Uterus (tissue), 4 donors: ENCODE data around the gene TXNDC11. TPM values are rescaled to one million over a fixed set of nuclear protein-coding genes. Genes with fewer than 3 reads are reported as not detected.

Experiments
- DNase-seq, 2 donors: peaks; one replicate each; pipeline ENCODE4 v3.0.0-alpha.2; 2019 to 2020
- H3K27ac ChIP-seq, 2 donors: fragments of 200-600 bp; sonication (generic); 1 replicate in 1 of 2; 2 replicates in 1 of 2; pipeline ENCODE4 v1.5.1; 2016 to 2018
- H3K27me3 ChIP-seq, 2 donors: fragments of 200-600 bp; sonication (generic); one replicate each; pipeline ENCODE4 v1.5.1; 2018 to 2019; ENCODE audit warnings: control low read depth in 1 of 2
- H3K36me3 ChIP-seq, 2 donors: fragments of 200-600 bp; sonication (generic); one replicate each; pipeline ENCODE4 v1.5.1; 2019; ENCODE audit warnings: control low read depth in 1 of 2
- H3K4me1 ChIP-seq, 2 donors: fragments of 200-600 bp; sonication (generic); one replicate each; pipeline ENCODE4 v1.5.1; 2018 to 2019; ENCODE audit warnings: control low read depth in 1 of 2
- H3K4me3 ChIP-seq, 2 donors: fragments of 200-600 bp; sonication (generic); 1 replicate in 1 of 2; 2 replicates in 1 of 2; pipeline ENCODE4 v1.5.1; 2018 to 2019; ENCODE audit warnings: mild to moderate bottlenecking in 1 of 2
- H3K9me3 ChIP-seq, 2 donors: fragments of 200-600 bp; sonication (generic); one replicate each; pipeline ENCODE4 v1.5.1; 2019; ENCODE audit warnings: control low read depth in 1 of 2
- POLR2A ChIP-seq, 2 donors: fragments of 450-650 bp; IDR thresholded peaks; one replicate each; pipeline ENCODE4 v1.6.1; 2016; ENCODE audit warnings: antibody characterized with exemption in 2 of 2, mild to moderate bottlenecking in 1 of 2, moderate library complexity in 1 of 2
- intact Hi-C: fragments of 100-400 bp; cut with DNase I; formaldehyde crosslinking; loops from one replicate; pipeline ENCODE4 v1.15.1; 2023; ENCODE audit warnings: low total_unique reads
- total RNA-seq, 4 donors: library from RNA; depleted of rRNA in 3 of 4; stranded (reverse); fragments of >200 nt in 3 of 4; gene quantifications; one replicate each; pipeline versions ENCODE4 v1.1.0 to v1.2.4, GENCODE V29; 2014 to 2023
- TF ChIP-seq, protein P1 (sequence below), 4 experiments: fragments of 200-600 bp in 2 of 4; fragments of 450-650 bp in 2 of 4; sonication (generic) in 2 of 4; IDR thresholded peaks; one replicate each; pipeline ENCODE4 v1.5.1; 2016 to 2019; ENCODE audit warnings: antibody characterized with exemption in 4 of 4, mild to moderate bottlenecking in 2 of 4, moderate library complexity in 1 of 4
- donor health status: DM: yes; HTN: yes; CAD: no.

The TXNDC11 gene
- total RNA-seq, 4 donors from 2014 or later, result 6.1 to 52.0 (median 40.0) TPM

DNA sequence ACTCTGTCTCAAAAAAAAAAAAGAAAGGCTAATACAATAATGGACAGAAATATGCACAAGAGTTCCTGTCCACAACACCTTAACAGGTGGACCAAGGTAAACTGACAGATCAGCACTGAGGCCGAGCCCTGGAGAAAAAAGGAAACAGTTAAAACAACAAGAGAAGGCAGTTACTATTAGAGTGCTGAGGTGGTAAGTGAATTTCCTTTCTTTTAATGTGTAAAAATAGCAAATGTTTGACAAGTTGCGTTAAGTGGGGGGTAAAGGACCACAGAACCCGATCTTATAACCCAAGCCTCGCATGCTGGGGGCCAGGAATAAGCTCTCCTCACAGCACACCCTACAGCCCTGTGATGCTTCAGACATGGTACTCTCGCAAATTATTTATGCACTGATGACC lies 24.8 kb downstream of the TXNDC11 start:
- peak overlapping the region in 1 of 2 donors; percentile 10 for H3K27ac ChIP-seq
- H3K27me3 ChIP-seq, result no peaks in the 10 kb centered on the region
- TF ChIP-seq, protein P1, sequence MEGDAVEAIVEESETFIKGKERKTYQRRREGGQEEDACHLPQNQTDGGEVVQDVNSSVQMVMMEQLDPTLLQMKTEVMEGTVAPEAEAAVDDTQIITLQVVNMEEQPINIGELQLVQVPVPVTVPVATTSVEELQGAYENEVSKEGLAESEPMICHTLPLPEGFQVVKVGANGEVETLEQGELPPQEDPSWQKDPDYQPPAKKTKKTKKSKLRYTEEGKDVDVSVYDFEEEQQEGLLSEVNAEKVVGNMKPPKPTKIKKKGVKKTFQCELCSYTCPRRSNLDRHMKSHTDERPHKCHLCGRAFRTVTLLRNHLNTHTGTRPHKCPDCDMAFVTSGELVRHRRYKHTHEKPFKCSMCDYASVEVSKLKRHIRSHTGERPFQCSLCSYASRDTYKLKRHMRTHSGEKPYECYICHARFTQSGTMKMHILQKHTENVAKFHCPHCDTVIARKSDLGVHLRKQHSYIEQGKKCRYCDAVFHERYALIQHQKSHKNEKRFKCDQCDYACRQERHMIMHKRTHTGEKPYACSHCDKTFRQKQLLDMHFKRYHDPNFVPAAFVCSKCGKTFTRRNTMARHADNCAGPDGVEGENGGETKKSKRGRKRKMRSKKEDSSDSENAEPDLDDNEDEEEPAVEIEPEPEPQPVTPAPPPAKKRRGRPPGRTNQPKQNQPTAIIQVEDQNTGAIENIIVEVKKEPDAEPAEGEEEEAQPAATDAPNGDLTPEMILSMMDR (IDR thresholded peaks at IDR 0.05), result no peak
- TF ChIP-seq POLR2A (IDR thresholded peaks at IDR 0.05), result no peak
- no peaks in the 10 kb centered on the region for H3K9me3 ChIP-seq
- H3K4me3 ChIP-seq, result no peak overlapping the region
- no peaks in the 10 kb centered on the region for H3K36me3 ChIP-seq
- DNase-seq, result no peak
- intact Hi-C loops, result loop anchor here (10.0 kb wide), 1 partner anchor 63 kb away; no protein-coding TSS in a partner anchor
- H3K4me1 ChIP-seq, result no peaks in the 10 kb centered on the region

DNA sequence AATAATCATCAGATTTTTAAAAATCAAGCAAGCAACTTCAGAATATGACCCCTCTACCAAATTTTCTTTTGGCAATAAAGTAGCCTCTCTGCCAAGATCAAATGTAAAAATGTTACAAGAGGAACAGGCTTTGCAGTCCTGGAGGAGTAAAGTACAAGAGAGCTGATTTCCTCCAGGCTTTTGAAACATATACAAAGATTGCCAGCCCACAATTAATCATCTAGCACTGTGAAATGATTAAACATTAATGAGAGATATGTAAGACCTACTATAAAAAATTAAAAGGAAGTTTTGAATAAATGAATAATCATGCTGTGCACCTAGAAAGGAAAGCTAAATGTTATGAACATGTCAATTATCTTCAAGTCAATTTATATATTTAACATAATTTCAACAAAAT lies 26.3 kb downstream of the TXNDC11 start:
- no peak overlapping the region for H3K4me3 ChIP-seq
- no peaks in the 10 kb centered on the region for H3K4me1 ChIP-seq
- TF ChIP-seq, protein P1 (IDR thresholded peaks at IDR 0.05), result no peak
- no peak for TF ChIP-seq POLR2A (IDR thresholded peaks at IDR 0.05)
- peak overlapping the region in 1 of 2 donors; percentile 43 for H3K27ac ChIP-seq
- H3K27me3 ChIP-seq, result no peaks in the 10 kb centered on the region
- DNase-seq, result no peak
- H3K36me3 ChIP-seq, result no peaks in the 10 kb centered on the region
- intact Hi-C loops, result loop anchor here (10.0 kb wide), 1 partner anchor 62 kb away; no protein-coding TSS in a partner anchor
- H3K9me3 ChIP-seq, result no peaks in the 10 kb centered on the region

DNA sequence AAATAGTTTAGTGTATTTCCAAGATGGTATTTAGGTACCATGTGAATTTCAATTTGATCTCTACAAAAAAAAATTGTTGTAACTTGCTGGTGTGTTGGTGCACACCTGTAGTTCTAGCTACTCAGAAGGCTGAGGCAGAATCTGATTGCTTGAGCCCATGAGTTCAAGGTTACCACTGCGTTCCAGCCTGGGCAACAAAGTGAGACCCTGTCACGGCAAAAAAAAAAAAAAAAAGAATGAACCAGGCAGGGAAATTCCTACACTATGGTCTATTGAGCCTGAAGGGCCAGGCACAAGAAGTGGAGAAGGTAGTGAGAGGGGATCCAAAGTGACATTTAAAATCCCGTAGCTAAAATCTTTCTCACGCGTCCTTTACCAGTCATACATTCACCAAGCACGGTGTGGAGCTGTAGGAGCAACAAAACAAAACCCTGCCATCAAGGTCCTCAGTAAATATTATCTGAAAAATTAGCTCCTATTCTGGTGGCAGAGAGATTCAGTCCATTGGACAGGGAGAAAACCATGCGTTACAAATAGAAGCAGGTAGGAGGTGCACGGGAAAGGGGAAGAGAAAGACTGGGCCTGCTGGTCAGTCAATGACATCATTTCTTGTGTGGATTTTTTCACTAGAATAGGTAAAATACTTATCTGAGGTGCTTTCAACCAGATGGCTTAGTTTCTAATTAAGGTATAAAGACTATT lies 27.3 kb downstream of the TXNDC11 start:
- Histone ChIP-seq H3K4me1 (no peaks in the 10 kb centered on the region), H3K9me3 (no peaks in the 10 kb centered on the region), H3K27ac (peak overlapping the region in 1 of 2 donors; percentile 43), H3K36me3 (no peaks in the 10 kb centered on the region), H3K27me3 (no peaks in the 10 kb centered on the region), H3K4me3 (no peak overlapping the region)
- DNase-seq, result no peak
- TF ChIP-seq, protein P1 (IDR thresholded peaks at IDR 0.05), result no peak
- TF ChIP-seq POLR2A (IDR thresholded peaks at IDR 0.05), result no peak
- intact Hi-C loops, result loop anchor here (10.0 kb wide), 1 partner anchor 61 kb away; no protein-coding TSS in a partner anchor

DNA sequence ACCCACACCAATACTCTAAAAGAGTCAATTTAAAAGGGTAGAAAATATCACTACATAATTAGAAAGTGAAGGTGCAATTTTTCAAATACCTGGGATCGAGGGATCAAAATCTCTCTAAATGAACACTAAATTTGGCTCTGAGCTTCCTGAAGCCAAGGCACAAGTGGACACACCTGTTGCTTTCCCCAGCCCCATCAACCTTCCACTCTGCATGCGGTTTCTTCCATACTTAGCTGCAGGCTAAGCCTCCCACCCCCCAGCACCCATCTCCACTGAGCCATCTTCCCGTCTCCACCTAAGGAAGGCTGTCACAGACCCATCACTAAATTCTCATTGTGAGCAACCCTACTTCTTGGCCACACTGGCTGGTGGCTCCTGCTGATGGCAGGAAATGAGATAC lies 30.5 kb downstream of the TXNDC11 start:
- Histone ChIP-seq H3K9me3 (no peaks in the 10 kb centered on the region), H3K27me3 (no peaks in the 10 kb centered on the region), H3K27ac (no peak overlapping the region), H3K4me3 (no peak overlapping the region), H3K4me1 (no peaks in the 10 kb centered on the region), H3K36me3 (no peaks in the 10 kb centered on the region)
- DNase-seq, result no peak
- TF ChIP-seq, protein P1 (IDR thresholded peaks at IDR 0.05), result no peak
- TF ChIP-seq POLR2A (IDR thresholded peaks at IDR 0.05), result no peak
- intact Hi-C loops, result loop anchor here (2.0 to 10.0 kb wide), 2 partner anchors 57 to 315 kb away; no protein-coding TSS in a partner anchor

DNA sequence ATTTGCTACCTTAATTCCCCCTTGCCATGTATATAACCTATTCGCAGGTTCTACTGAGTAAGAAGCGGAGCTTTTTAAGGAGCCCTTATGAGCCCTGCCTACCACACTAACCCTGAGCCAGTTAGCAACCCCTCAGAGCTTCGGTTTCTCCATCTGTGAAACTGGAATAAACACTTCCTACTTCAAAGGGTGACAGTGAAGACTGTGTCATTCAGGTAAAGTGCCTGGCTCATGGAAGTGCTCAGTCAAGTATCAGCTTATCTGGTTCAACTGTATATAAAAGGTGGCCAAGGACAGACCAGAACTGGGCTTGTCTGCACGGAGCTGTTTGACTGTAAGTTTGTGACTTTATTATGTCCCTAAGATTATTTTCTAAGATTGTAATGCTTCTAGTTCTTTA lies 31.0 kb downstream of the TXNDC11 start:
- peaks cover 0 to 1% of the 10 kb centered on the region in 2 donors for H3K4me1 ChIP-seq
- DNase-seq, result no peak
- no peaks in the 10 kb centered on the region for H3K9me3 ChIP-seq
- no peaks in the 10 kb centered on the region for H3K36me3 ChIP-seq
- no peaks in the 10 kb centered on the region for H3K27me3 ChIP-seq
- TF ChIP-seq POLR2A (IDR thresholded peaks at IDR 0.05), result no peak
- TF ChIP-seq, protein P1 (IDR thresholded peaks at IDR 0.05), result no peak
- H3K27ac ChIP-seq, result no peak overlapping the region
- intact Hi-C loops, result loop anchor here (2.0 to 10.0 kb wide), 2 partner anchors 57 to 315 kb away; no protein-coding TSS in a partner anchor
- H3K4me3 ChIP-seq, result no peak overlapping the region
